Heart right ventricle (tissue), 16 donors: Measurements from ENCODE around the gene KRTAP5-1. TPM values are rescaled to one million over a fixed set of nuclear protein-coding genes. Genes with fewer than 3 reads are reported as not detected.
"Not testable (repeated sequence)": the region's sequence is repeated elsewhere in the genome, so short reads cannot be mapped to it uniquely, and the experiment has no call there.

ENCODE experiments used
- ATAC-seq, 8 donors: fragments of 200-7000 bp; cut with Tn5 transposase; one replicate each; pipeline ENCODE4 v1.9.1; 2020; ENCODE audit warnings: mild to moderate bottlenecking in 8 of 8, moderate library complexity in 8 of 8, moderate number of reproducible peaks in 1 of 8
- DNase-seq, 2 donors: peaks; one replicate each; pipeline ENCODE4 v3.0.0-alpha.2; 2020
- H3K27ac ChIP-seq, 10 donors: fragments of 200-600 bp; sonication (generic) in 2 of 10; one replicate each; pipeline versions ENCODE4 v1.5.0 to v1.8.0; 2020 to 2022; ENCODE audit warnings: mild to moderate bottlenecking in 3 of 10
- H3K27me3 ChIP-seq, 7 donors: fragments of 200-600 bp; one replicate each; pipeline ENCODE4 v1.8.0; 2021 to 2022; ENCODE audit warnings: mild to moderate bottlenecking in 2 of 7
- H3K36me3 ChIP-seq, 9 donors: fragments of 200-600 bp; sonication (generic) in 1 of 9; one replicate each; pipeline versions ENCODE4 v1.5.0 to v1.8.0; 2020 to 2022; ENCODE audit warnings: mild to moderate bottlenecking in 2 of 9
- H3K4me1 ChIP-seq, 9 donors: fragments of 200-600 bp; sonication (generic) in 1 of 9; one replicate each; pipeline versions ENCODE4 v1.5.0 to v1.8.0; 2020 to 2022; ENCODE audit warnings: mild to moderate bottlenecking in 4 of 9
- H3K4me3 ChIP-seq, 10 donors: fragments of 200-600 bp; sonication (generic) in 2 of 10; one replicate each; pipeline versions ENCODE4 v1.5.0 to v1.8.0; 2020 to 2022; ENCODE audit warnings: mild to moderate bottlenecking in 7 of 10, moderate library complexity in 2 of 10
- H3K9me3 ChIP-seq, 11 donors: fragments of 200-600 bp in 10 of 11; sonication (generic) in 2 of 11; one replicate each; pipeline versions ENCODE4 v1.5.0 to v1.8.0; 2013 to 2022; ENCODE audit warnings: mild to moderate bottlenecking in 2 of 11, control low read depth in 1 of 11, moderate library complexity in 1 of 11
- CTCF ChIP-seq, 9 donors: fragments of 200-600 bp; sonication (generic) in 2 of 9; IDR thresholded peaks; one replicate each; pipeline versions ENCODE4 v1.5.0 to v1.8.0; 2021 to 2022; ENCODE audit warnings: antibody characterized with exemption in 9 of 9, mild to moderate bottlenecking in 5 of 9, moderate library complexity in 1 of 9
- WGBS, 2 donors: extraction: QIAGEN DNeasy Blood & Tissue Kit; methylation state at CpG; one replicate each; pipeline ENCODE4 v1.1.7; 2013; ENCODE audit warnings: inconsistent platforms in 1 of 2; 5-methylcytosine and 5-hydroxymethylcytosine counted together
- intact Hi-C, 10 donors: fragments of 100-400 bp; cut with DNase I; formaldehyde crosslinking; loops; one replicate each; pipeline versions ENCODE4 v1.11.1 to v1.14.2; 2022
- polyA plus RNA-seq, 2 donors: library from polyadenylated mRNA; stranded (reverse); fragments of 200-250 nt; gene quantifications; one replicate each; pipeline ENCODE4 v1.2.3, GENCODE V29; 2013
- total RNA-seq, 10 donors: library from RNA; stranded (reverse); fragmentation: NEBNext Ultra II Directional in 3 of 10; extraction: Animal tissue kit (Norgen Biotek cat#: 25700) in 3 of 10; gene quantifications; one replicate each; pipeline versions ENCODE4 v1.2.1 to v1.2.4, GENCODE V29; 2021 to 2023
- donor health status: Arrhythmogenic right ventricular cardiomyopathy.
- donor health status: ischemic (EF 13 %, LVEDD 7.1; RV severe dilation, severe dysfunction).
- donor health status: healthy with polysubstance abuse.
- donor health status: DM: no; HTN: yes; CAD: no.
- donor health status: DM: no; HTN: no; CAD: no.
- donor health status: ischemic (EF 25% LVEDD 6.9; RV normal size, moderate dysfunction).
- donor health status: ischemic (EF 25% LVEDD 5.7; RV mildly dilated, moderate dysfunction).
- donor health status: healthy.
- donor health status: DM: yes; HTN: yes; CAD: no.
- donor health status: Ischemic cardiomyopathy.
- donor health status: ischemic (EF 35%, LVEDD 5.7; RV mildly dilated, moderate dysfunction).
- donor health status: nonischemic (EF 11% LVEDD 7.7; RV severe dilation, severe dysfunction).
- donor health status: DM: yes; HTN: yes; CAD: no.
- donor health status: PGD.
- donor health status: ischemic (EF 29% LVEDD 5.4; RV normal size, mild dysfunction).
- donor health status: nonischemic (EF 23%, LVEDD 6.1; RV moderate dilation, normal function).

Gene KRTAP5-1
- total and polyA plus RNA-seq, 12 donors, result not detected

- Histone ChIP-seq H3K9me3 (peaks cover 0 to 16% (median 0%) of the 10 kb centered on the region in 11 donors), H3K4me1 (no peaks in the 10 kb centered on the region)
These were observed 3.1 kb downstream of the KRTAP5-1 start for GRCh38 chr11:1581976-1582375.

GRCh38 chr11:1576825-1577224, 8.3 kb downstream of the KRTAP5-1 start:
- intact Hi-C loops, result loop anchor here in 6 of 10 donors (5.0 kb wide), 2 partner anchors 35 to 375 kb away; no protein-coding TSS in a partner anchor
- 78 to 79% methylated on average over 6 of the region's 6 CpGs for WGBS, 2 donors
- ATAC-seq, result no peak

More at GRCh38 chr11:1581976-1582375, 3.1 kb downstream of the KRTAP5-1 start:
- intact Hi-C loops, result no loop called here
- H3K27ac ChIP-seq, result no peak overlapping the region
- no peak for TF ChIP-seq CTCF (IDR thresholded peaks at IDR 0.05)
- peaks cover 0 to 4% (median 0%) of the 10 kb centered on the region in 7 donors for H3K27me3 ChIP-seq
- 87 to 88% methylated on average over 9 of the region's 9 CpGs for WGBS, 2 donors
- ATAC-seq (no peak), DNase-seq (no peak)
- peaks cover 0 to 3% (median 0%) of the 10 kb centered on the region in 9 donors for H3K36me3 ChIP-seq
- no peak overlapping the region for H3K4me3 ChIP-seq

GRCh38 chr11:1575756-1576155, 9.3 kb downstream of the KRTAP5-1 start:
- not testable (repeated sequence) for ATAC-seq, H3K36me3 ChIP-seq, DNase-seq, H3K27ac ChIP-seq, H3K4me3 ChIP-seq
- WGBS, 2 donors, result 92 to 93% methylated on average over 16 of the region's 16 CpGs
- intact Hi-C loops, result loop anchor here in 7 of 10 donors (2.0 to 5.0 kb wide), 4 partner anchors 29 to 373 kb away; no protein-coding TSS in a partner anchor
- Histone ChIP-seq H3K9me3 (peaks cover 0 to 16% (median 0%) of the 10 kb centered on the region in 11 donors), H3K27me3 (peaks cover 0 to 45% (median 0%) of the 10 kb centered on the region in 7 donors), H3K4me1 (peaks cover 9 to 33% (median 29%) of the 10 kb centered on the region in 9 donors)

More at GRCh38 chr11:1576825-1577224, 8.3 kb downstream of the KRTAP5-1 start:
- Histone ChIP-seq H3K36me3 (peaks cover 0 to 3% (median 0%) of the 10 kb centered on the region in 9 donors), H3K27me3 (peaks cover 0 to 37% (median 0%) of the 10 kb centered on the region in 7 donors), H3K27ac (no peak overlapping the region), H3K4me3 (no peak overlapping the region), H3K4me1 (peaks cover 9 to 26% (median 22%) of the 10 kb centered on the region in 9 donors), H3K9me3 (peaks cover 0 to 16% (median 0%) of the 10 kb centered on the region in 11 donors)
- TF ChIP-seq CTCF (IDR thresholded peaks at IDR 0.05), result no peak
- DNase-seq, result no peak

- TF ChIP-seq CTCF (IDR thresholded peaks at IDR 0.05), result peak in 2 of 9 donors; percentile 3 to 6
- 19 to 26% methylated on average over 7 of the region's 7 CpGs for WGBS, 2 donors
- peaks cover 0 to 54% (median 0%) of the 10 kb centered on the region in 7 donors for H3K27me3 ChIP-seq
- no peak overlapping the region for H3K27ac ChIP-seq
- peak overlapping the region in 1 of 10 donors; percentile 47 for H3K4me3 ChIP-seq
- peaks cover 0 to 3% (median 0%) of the 10 kb centered on the region in 9 donors for H3K36me3 ChIP-seq
- DNase-seq (no peak), ATAC-seq (no peak)
- intact Hi-C loops, result loop anchor here in 9 of 10 donors (1.0 to 5.0 kb wide), 6 partner anchors 28 to 373 kb away; no protein-coding TSS in a partner anchor
- peaks cover 0 to 16% (median 0%) of the 10 kb centered on the region in 11 donors for H3K9me3 ChIP-seq
- peaks cover 15 to 41% (median 36%) of the 10 kb centered on the region in 9 donors for H3K4me1 ChIP-seq
These were observed 10.2 kb downstream of the KRTAP5-1 start for GRCh38 chr11:1574933-1575242.
